ENCODE measurements around the gene ALG14.

DNA sequence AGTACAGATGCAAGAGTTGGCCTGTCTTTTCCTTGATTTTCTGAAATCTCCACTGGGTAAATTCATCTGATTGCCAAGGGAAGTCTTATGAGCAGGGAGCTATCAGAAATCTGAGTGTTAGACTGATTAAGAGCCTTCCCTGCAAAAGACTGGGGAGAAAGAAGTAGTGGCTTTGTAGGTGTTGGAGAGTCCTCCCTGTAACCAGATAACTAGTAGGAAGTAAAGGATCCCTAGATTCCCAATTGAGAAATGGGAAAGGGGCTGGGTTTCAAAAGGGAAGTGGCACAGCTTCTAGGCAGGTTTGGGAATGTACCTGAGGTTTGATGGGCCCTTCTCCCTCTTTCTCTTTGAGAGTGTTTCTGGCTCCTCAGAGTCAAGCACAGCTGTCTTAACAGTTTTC lies 46.5 kb upstream of the ALG14 start:
- TF ChIP-seq POLR2AphosphoS5 (IDR thresholded peaks at IDR 0.05; ENCODE audit: low read depth, low read length), result no peak
- TF ChIP-seq POLR2A (IDR thresholded peaks at IDR 0.05; ENCODE audit: low read depth, low read length), result no peak
